ENCODE results near the gene NAP1L4.

DNA sequence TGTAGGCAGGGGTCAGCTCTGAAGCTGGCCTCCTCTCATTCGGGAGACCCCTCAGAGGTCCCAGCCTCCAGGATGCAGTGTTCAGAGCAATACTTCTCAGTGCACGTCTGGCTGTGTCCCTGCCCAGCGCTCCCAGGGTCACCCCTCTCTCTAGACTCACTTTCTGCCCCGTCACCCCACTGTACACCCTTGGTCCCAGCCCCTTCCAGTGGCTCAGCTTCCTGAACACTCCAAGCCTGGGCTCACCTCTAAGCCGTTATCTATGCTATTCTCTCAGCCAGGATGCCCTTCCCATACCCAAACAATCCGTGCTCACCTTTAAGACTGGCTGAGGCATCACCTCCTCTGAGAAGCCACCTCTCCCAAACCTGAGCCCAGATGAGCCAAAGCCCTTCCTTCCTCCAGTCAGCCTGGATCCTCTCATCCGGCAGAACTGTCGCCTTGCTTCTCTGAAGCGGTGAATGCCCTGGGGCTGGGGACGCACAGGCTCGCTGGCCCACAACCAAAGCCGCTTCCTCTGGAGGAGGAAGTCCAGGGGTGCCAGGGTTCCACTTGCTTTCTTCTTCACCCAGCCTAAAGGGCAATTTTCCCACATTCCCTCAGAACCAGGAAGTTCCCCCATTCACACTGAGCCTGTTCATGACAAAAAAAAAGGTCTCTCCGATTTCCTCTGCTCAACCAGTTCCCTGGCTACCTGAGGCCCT, 92.9 kb downstream of the NAP1L4 start:
- TF ChIP-seq, protein P1, sequence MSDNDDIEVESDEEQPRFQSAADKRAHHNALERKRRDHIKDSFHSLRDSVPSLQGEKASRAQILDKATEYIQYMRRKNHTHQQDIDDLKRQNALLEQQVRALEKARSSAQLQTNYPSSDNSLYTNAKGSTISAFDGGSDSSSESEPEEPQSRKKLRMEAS (CRISPR knock-in tag; IDR thresholded peaks at IDR 0.05), result no peak
- TF ChIP-seq, protein P2, sequence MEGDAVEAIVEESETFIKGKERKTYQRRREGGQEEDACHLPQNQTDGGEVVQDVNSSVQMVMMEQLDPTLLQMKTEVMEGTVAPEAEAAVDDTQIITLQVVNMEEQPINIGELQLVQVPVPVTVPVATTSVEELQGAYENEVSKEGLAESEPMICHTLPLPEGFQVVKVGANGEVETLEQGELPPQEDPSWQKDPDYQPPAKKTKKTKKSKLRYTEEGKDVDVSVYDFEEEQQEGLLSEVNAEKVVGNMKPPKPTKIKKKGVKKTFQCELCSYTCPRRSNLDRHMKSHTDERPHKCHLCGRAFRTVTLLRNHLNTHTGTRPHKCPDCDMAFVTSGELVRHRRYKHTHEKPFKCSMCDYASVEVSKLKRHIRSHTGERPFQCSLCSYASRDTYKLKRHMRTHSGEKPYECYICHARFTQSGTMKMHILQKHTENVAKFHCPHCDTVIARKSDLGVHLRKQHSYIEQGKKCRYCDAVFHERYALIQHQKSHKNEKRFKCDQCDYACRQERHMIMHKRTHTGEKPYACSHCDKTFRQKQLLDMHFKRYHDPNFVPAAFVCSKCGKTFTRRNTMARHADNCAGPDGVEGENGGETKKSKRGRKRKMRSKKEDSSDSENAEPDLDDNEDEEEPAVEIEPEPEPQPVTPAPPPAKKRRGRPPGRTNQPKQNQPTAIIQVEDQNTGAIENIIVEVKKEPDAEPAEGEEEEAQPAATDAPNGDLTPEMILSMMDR (IDR thresholded peaks at IDR 0.05), result no peak
- TF ChIP-seq FOXJ3 (CRISPR knock-in tag; IDR thresholded peaks at IDR 0.05; ENCODE audit: borderline replicate concordance), result no peak
- TF ChIP-seq ZNF263 (CRISPR knock-in tag; IDR thresholded peaks at IDR 0.05; ENCODE audit: low read depth), result no peak
- no peak for TF ChIP-seq CREB1 (CRISPR knock-in tag; IDR thresholded peaks at IDR 0.05)

Measured in WTC11 (cell line).